WTC11 (cell line): ENCODE measurements around the gene DHX34. TPM values are rescaled to one million over a fixed set of nuclear protein-coding genes. Genes with fewer than 3 reads are reported as not detected.
A peak's percentile ranks its signal among the peaks of the same experiment; 100 is the strongest.
"Not testable (repeated sequence)": the region's sequence is repeated elsewhere in the genome, so short reads cannot be mapped to it uniquely, and the experiment has no call there.

Experiments
- ATAC-seq: fragments of 200-7000 bp; cut with Tn5 transposase; 2 replicates; pipeline ENCODE4 v1.10.0; 2021; ENCODE audit warnings: mild to moderate bottlenecking, moderate library complexity
- CTCF ChIA-PET: fragments of 300-600 bp; sonication (Branson Sonifier 250); formaldehyde crosslinking; loops from one replicate; lab custom pipeline; 2021; ENCODE audit warnings: antibody characterized with exemption; lab: Charles Lee
- POLR2A ChIA-PET: fragments of 350-600 bp; sonication (Branson Sonifier 250); formaldehyde crosslinking; loops from one replicate; lab custom pipeline; 2021; ENCODE audit warnings: antibody characterized with exemption; lab: Charles Lee
- DNase-seq: peaks from one replicate; pipeline ENCODE4 v3.0.0; 2021; ENCODE audit warnings: low spot score
- H3K27ac Mint-ChIP-seq: 2 replicates; pipeline ENCODE4 v1.8.0; 2021; ENCODE audit warnings: mixed read lengths
- H3K27me3 Mint-ChIP-seq: 2 replicates; pipeline ENCODE4 v1.8.0; 2021; ENCODE audit warnings: low read depth, mild to moderate bottlenecking, moderate library complexity, mixed read lengths
- H3K36me3 Mint-ChIP-seq: 2 replicates; pipeline ENCODE4 v1.8.0; 2021; ENCODE audit warnings: mixed read lengths
- H3K4me1 Mint-ChIP-seq: 2 replicates; pipeline ENCODE4 v1.8.0; 2022; ENCODE audit warnings: mixed read lengths
- H3K4me3 Mint-ChIP-seq: 2 replicates; pipeline ENCODE4 v1.8.0; 2021; ENCODE audit warnings: mild to moderate bottlenecking, moderate library complexity, mixed read lengths
- H3K9me3 Mint-ChIP-seq: 2 replicates; pipeline ENCODE4 v1.8.0; 2021; ENCODE audit warnings: mixed read lengths
- GABPB1 ChIP-seq: sonication (generic); formaldehyde crosslinking; IDR thresholded peaks from 2 replicates; pipeline ENCODE4 v1.8.1; 2023; ENCODE audit warnings: mild to moderate bottlenecking, missing genetic modification reagents
- GTF2I ChIP-seq: fragments of 250-450 bp; sonication (Bioruptor Pico); conservative IDR thresholded peaks from 2 replicates; pipeline ENCODE4 v1.4.0; 2021; ENCODE audit warnings: mild to moderate bottlenecking
- MYBL2 ChIP-seq: sonication (generic); formaldehyde crosslinking; IDR thresholded peaks from 2 replicates; pipeline ENCODE4 v1.8.1; 2023; ENCODE audit warnings: mild to moderate bottlenecking, moderate library complexity, missing genetic modification reagents
- NR3C1 ChIP-seq: sonication (generic); formaldehyde crosslinking; conservative IDR thresholded peaks from 2 replicates; pipeline ENCODE4 v1.8.1; 2023; ENCODE audit warnings: low read depth, mild to moderate bottlenecking, missing genetic modification reagents
- RORB ChIP-seq: fragments of 250-450 bp; sonication (Bioruptor Pico); IDR thresholded peaks from 2 replicates; pipeline ENCODE4 v1.9.0; 2021; ENCODE audit warnings: mild to moderate bottlenecking
- SP1 ChIP-seq: sonication (generic); formaldehyde crosslinking; conservative IDR thresholded peaks from 2 replicates; pipeline ENCODE4 v1.8.1; 2022; ENCODE audit warnings: missing genetic modification reagents
- TCF7 ChIP-seq: sonication (generic); formaldehyde crosslinking; IDR thresholded peaks from 2 replicates; pipeline ENCODE4 v1.8.0; 2022; ENCODE audit warnings: mild to moderate bottlenecking, low read depth, missing genetic modification reagents, moderate library complexity
- ZNF121 ChIP-seq: sonication (generic); formaldehyde crosslinking; IDR thresholded peaks from 2 replicates; pipeline ENCODE4 v1.8.0; 2023; ENCODE audit warnings: missing genetic modification reagents
- ZNF232 ChIP-seq: sonication (generic); formaldehyde crosslinking; IDR thresholded peaks from 2 replicates; pipeline ENCODE4 v1.8.0; 2022; ENCODE audit warnings: mild to moderate bottlenecking, missing genetic modification reagents
- ZNF423 ChIP-seq: fragments of 250-450 bp; sonication (Bioruptor Pico); IDR thresholded peaks from 2 replicates; pipeline ENCODE4 v2.1.2; 2022; ENCODE audit warnings: mild to moderate bottlenecking, moderate library complexity
- total RNA-seq: library from RNA; stranded (reverse); gene quantifications from 3 replicates; pipeline ENCODE4 v1.2.3, GENCODE V29; 2021
- TF ChIP-seq, protein P1 (sequence below): fragments of 250-450 bp; sonication (Bioruptor Pico); conservative IDR thresholded peaks from 2 replicates; pipeline ENCODE4 v1.9.0; 2021; ENCODE audit warnings: mild to moderate bottlenecking
- TF ChIP-seq, protein P2 (sequence below): sonication (generic); formaldehyde crosslinking; IDR thresholded peaks from 2 replicates; pipeline ENCODE4 v1.8.0; 2022; ENCODE audit warnings: missing genetic modification reagents
- TF ChIP-seq, protein P3 (sequence below): fragments of 200-600 bp; IDR thresholded peaks from 2 replicates; pipeline ENCODE4 v1.8.0; 2022; ENCODE audit warnings: antibody characterized with exemption
- TF ChIP-seq, protein P4 (sequence below): fragments of 250-450 bp; sonication (Bioruptor Pico); IDR thresholded peaks from 2 replicates; pipeline ENCODE4 v1.8.0; 2021; ENCODE audit warnings: mild to moderate bottlenecking

DHX34 gene
- total RNA-seq, 1 experiment from 2014 or later, result 35.6 TPM

DNA sequence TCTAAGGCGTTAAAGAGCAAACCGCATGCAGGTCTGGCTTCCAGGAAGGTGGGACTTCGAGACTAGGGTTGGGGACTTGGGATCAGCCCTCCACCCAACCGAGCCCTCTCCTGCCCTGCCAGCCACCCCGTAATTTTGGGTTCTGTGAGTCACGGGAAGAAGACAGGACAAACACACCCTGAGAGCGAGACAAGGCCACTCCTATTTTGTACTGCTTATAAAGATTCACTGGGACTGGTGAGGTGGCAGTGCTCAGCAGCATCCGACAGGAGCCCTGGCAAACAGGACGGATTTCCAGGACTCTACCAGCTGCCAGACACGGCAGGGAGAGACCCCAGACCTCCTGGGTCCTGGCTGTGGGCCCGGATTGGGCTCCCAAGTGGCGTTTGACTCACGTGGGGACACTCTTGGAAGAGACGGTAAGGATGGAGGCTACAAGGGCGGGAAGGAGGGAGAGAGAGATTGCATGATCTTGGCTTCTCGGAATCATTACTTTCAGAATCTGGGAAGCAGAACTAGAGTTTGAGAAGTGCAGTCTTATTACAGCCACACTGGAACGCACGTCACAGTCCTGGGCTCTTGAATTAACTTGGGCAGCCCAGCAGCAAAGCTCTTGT is 17.1 kb upstream of the DHX34 start, which contains the start of gene C5AR2 (continued):
- TF ChIP-seq ZNF423 (CRISPR knock-in tag), result no peak

DNA sequence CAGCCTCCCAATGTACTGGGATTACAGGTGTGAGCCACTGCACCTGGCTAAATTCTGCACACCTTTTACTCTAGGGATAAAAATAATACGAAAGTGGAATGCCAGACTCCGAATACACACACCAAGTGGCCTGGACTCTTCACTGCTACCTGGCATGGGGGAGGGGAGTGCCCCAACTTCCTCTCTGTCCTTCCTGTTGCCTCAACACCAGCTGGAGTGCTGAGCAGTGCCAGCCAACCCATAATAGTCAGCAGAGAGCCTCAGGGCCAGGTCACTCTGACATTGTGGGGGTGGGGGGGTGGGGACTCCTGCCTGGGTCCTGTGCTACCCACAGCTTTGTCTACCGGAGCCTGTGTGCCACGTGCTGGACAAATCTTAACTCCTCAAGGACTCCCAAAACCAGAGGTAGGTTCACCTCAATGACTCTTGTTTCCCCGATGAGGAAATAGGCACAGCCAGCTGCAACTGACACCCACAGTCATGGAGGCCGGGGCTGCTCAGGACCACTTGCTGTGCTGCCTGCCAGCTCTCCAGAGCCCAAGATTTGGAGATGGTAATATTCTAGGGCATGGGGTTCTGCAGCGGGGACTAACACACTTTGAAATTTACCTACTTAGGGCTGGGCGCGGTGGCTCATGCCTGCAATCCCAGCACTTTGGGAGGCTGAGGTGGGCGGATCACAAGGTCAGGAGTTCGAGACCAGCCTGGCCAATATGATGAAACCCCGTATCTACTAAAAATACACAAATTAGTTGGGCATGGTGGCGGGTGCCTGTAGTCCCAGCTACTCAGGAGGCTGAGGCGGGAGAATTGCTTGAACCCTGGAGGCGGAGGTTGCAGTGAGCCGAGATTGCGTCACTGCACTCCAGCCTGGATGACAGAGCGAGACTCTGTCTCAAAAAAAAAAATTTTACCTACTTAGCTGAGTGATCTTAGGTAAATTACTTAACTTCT is 12.1 kb upstream of the DHX34 start:
- DNase-seq, H3K36me3 Mint-ChIP-seq, H3K27me3 Mint-ChIP-seq, H3K4me1 Mint-ChIP-seq, H3K4me3 Mint-ChIP-seq, POLR2A ChIA-PET, H3K9me3 Mint-ChIP-seq: not testable (repeated sequence)
- peak overlapping the region; percentile 4 for H3K27ac Mint-ChIP-seq
- CTCF ChIA-PET, result interaction anchor here (9.3 kb wide), 1 partner anchor 12 kb away, joined by 61 read pairs; the partner anchor contains the start of gene DHX34
- peak; percentile 63 for ATAC-seq

DNA sequence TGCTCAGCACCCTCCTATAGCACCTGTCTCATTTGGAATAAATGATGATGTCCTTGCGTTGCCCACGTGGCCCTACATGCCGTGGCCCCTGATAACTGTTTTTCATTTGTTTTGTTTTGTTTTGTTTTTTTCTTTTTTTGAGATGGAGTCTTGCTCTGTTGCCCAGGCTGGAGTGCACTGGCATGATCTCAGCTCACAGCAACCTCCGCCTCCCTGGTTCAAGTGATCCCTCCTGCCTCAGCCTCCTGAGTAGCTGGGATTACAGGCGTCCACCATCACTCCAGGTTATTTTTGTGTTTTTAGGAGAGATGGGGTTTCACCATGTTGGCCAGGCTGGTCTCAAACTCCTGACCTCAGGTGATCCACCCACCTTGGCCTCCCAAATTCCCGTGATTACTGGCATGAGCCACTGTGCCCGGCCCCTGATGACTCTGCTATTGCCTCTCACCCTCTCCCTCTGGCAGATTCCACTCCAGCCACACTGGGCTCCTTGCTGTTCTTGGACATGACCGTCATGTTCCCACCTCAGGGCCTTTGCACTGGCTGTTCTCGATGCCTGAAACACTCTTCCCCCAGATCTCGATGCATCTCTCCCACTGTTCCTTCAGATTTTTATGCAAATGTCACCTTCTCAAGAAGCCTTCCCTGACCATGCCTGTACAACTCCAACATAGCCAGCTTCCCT is 9.8 kb upstream of the DHX34 start:
- ChIA-PET POLR2A (interaction anchor here (1.5 kb wide), 1 partner anchor 10 kb away, joined by 5 read pairs; the partner anchor contains the start of gene DHX34), CTCF (interaction anchor here (9.3 kb wide), 1 partner anchor 10 kb away, joined by 61 read pairs; the partner anchor contains the start of gene DHX34)
- no peaks in the 10 kb centered on the region for H3K36me3 Mint-ChIP-seq
- H3K27me3 Mint-ChIP-seq, result peaks cover 5% of the 10 kb centered on the region; the same call in 1 of the 2 replicates
- 0 out of 2 replicates have a peak, but pooled peaks cover 4% of the 10 kb centered on the region for H3K9me3 Mint-ChIP-seq
- H3K27ac Mint-ChIP-seq, result no peak overlapping the region
- DNase-seq, result no peak
- peaks cover 5% of the 10 kb centered on the region for H3K4me1 Mint-ChIP-seq
- TF ChIP-seq, protein P1, sequence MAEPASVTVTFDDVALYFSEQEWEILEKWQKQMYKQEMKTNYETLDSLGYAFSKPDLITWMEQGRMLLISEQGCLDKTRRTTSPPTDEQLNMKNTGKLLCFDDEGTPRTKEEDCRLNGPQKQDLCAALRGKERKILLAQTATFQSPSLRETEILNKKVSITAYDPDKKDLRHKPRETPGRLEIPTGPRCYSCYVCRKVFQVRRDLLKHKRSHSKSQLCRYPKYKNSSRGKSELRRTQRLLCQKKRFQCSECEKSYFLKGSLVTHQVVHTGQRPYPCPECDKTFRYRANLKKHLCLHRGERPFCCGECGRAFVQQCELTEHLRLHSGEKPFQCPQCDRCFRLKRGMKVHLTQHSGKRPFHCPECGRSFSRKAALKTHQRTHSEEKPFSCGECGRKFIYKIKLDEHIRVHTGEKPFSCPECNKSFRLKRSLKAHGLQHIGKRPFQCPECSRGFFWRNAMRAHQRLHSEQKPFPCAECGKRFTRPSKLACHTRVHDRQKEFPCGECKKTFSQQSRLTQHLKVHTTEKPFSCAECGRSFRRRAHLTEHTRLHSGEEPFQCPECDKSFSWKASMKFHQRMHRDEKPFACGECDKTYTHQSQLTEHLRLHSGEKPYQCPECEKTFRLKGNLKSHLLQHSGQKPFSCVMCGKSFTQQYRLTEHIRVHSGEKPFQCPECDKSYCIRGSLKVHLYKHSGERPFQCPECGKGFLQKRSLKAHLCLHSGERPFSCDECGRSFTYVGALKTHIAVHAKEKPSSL (CRISPR knock-in tag), result no peak
- TF ChIP-seq MYBL2 (no peak), RORB (CRISPR knock-in tag) (no peak), NR3C1 (CRISPR knock-in tag) (no peak), GTF2I (CRISPR knock-in tag) (no peak), ZNF232 (CRISPR knock-in tag) (no peak), GABPB1 (CRISPR knock-in tag) (no peak), TCF7 (CRISPR knock-in tag) (no peak), ZNF121 (CRISPR knock-in tag) (no peak), SP1 (no peak)
- TF ChIP-seq, protein P2, sequence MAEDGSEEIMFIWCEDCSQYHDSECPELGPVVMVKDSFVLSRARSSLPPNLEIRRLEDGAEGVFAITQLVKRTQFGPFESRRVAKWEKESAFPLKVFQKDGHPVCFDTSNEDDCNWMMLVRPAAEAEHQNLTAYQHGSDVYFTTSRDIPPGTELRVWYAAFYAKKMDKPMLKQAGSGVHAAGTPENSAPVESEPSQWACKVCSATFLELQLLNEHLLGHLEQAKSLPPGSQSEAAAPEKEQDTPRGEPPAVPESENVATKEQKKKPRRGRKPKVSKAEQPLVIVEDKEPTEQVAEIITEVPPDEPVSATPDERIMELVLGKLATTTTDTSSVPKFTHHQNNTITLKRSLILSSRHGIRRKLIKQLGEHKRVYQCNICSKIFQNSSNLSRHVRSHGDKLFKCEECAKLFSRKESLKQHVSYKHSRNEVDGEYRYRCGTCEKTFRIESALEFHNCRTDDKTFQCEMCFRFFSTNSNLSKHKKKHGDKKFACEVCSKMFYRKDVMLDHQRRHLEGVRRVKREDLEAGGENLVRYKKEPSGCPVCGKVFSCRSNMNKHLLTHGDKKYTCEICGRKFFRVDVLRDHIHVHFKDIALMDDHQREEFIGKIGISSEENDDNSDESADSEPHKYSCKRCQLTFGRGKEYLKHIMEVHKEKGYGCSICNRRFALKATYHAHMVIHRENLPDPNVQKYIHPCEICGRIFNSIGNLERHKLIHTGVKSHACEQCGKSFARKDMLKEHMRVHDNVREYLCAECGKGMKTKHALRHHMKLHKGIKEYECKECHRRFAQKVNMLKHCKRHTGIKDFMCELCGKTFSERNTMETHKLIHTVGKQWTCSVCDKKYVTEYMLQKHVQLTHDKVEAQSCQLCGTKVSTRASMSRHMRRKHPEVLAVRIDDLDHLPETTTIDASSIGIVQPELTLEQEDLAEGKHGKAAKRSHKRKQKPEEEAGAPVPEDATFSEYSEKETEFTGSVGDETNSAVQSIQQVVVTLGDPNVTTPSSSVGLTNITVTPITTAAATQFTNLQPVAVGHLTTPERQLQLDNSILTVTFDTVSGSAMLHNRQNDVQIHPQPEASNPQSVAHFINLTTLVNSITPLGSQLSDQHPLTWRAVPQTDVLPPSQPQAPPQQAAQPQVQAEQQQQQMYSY (CRISPR knock-in tag), result no peak
- TF ChIP-seq, protein P3, sequence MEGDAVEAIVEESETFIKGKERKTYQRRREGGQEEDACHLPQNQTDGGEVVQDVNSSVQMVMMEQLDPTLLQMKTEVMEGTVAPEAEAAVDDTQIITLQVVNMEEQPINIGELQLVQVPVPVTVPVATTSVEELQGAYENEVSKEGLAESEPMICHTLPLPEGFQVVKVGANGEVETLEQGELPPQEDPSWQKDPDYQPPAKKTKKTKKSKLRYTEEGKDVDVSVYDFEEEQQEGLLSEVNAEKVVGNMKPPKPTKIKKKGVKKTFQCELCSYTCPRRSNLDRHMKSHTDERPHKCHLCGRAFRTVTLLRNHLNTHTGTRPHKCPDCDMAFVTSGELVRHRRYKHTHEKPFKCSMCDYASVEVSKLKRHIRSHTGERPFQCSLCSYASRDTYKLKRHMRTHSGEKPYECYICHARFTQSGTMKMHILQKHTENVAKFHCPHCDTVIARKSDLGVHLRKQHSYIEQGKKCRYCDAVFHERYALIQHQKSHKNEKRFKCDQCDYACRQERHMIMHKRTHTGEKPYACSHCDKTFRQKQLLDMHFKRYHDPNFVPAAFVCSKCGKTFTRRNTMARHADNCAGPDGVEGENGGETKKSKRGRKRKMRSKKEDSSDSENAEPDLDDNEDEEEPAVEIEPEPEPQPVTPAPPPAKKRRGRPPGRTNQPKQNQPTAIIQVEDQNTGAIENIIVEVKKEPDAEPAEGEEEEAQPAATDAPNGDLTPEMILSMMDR, result no peak
- TF ChIP-seq, protein P4, sequence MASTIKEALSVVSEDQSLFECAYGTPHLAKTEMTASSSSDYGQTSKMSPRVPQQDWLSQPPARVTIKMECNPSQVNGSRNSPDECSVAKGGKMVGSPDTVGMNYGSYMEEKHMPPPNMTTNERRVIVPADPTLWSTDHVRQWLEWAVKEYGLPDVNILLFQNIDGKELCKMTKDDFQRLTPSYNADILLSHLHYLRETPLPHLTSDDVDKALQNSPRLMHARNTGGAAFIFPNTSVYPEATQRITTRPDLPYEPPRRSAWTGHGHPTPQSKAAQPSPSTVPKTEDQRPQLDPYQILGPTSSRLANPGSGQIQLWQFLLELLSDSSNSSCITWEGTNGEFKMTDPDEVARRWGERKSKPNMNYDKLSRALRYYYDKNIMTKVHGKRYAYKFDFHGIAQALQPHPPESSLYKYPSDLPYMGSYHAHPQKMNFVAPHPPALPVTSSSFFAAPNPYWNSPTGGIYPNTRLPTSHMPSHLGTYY (CRISPR knock-in tag), result no peak
- no peak for ATAC-seq
- H3K4me3 Mint-ChIP-seq, result no peak overlapping the region
